GM12878 (cell line): Measurements from ENCODE around the gene FAM187B.

Source experiments
- BCL3 ChIP-seq: IDR thresholded peaks from 2 replicates; pipeline ENCODE4 v1.6.1; 2011; ENCODE audit warnings: borderline replicate concordance, low read depth, mild to moderate bottlenecking, moderate library complexity, low read length; ENCODE audit not compliant: insufficient read depth, poor library complexity, severe bottlenecking
- BMI1 ChIP-seq: fragments of 450-650 bp; IDR thresholded peaks from 2 replicates; pipeline ENCODE4 v1.6.1; 2016; ENCODE audit warnings: mild to moderate bottlenecking, moderate library complexity, borderline replicate concordance
- CHD4 ChIP-seq: fragments of 200-600 bp; sonication (generic); IDR thresholded peaks from 2 replicates; pipeline ENCODE4 v1.6.1; 2016; ENCODE audit warnings: mild to moderate bottlenecking
- HDAC6 ChIP-seq: fragments of 200-600 bp; sonication (generic); IDR thresholded peaks from one replicate; pipeline ENCODE4 v1.8.0; 2017; ENCODE audit warnings: antibody characterized with exemption; ENCODE audit not compliant: unreplicated experiment
- JUND ChIP-seq: IDR thresholded peaks from 2 replicates; pipeline ENCODE4 v1.6.1; 2012; ENCODE audit warnings: low read depth, mild to moderate bottlenecking, low read length, improper control_type of control experiment, moderate library complexity
- TF ChIP-seq, protein P1 (sequence below): IDR thresholded peaks from 2 replicates; pipeline ENCODE4 v1.6.1; 2012; ENCODE audit warnings: low read depth, low read length, improper control_type of control experiment
- TF ChIP-seq, protein P2 (sequence below): IDR thresholded peaks from 2 replicates; pipeline ENCODE4 v1.6.1; 2012; ENCODE audit warnings: mild to moderate bottlenecking, low read depth, low read length

DNA sequence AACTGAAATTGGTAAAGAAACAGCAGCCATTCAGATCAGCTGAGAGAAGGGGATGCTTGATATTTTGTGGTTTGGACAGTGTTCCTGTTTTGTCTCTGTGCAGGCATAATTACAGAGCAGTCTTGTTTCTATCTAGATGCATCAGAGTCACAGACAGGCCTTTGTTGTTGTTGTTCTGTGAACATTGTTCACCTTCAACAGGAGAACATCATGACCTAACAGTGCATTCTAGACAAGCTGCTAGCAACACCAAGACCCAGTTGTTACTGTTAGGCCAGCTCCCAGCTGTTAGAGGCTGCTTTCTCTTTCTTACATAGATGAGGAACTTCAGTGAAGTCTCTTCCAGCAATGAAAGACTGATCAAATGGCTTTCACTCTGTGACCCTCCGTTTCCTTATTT lies 11.8 kb upstream of the FAM187B start:
- no peak for TF ChIP-seq HDAC6
- TF ChIP-seq, protein P1, sequence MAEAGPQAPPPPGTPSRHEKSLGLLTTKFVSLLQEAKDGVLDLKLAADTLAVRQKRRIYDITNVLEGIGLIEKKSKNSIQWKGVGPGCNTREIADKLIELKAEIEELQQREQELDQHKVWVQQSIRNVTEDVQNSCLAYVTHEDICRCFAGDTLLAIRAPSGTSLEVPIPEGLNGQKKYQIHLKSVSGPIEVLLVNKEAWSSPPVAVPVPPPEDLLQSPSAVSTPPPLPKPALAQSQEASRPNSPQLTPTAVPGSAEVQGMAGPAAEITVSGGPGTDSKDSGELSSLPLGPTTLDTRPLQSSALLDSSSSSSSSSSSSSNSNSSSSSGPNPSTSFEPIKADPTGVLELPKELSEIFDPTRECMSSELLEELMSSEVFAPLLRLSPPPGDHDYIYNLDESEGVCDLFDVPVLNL: no peak
- no peak for TF ChIP-seq JUND
- TF ChIP-seq CHD4: no peak
- no peak for TF ChIP-seq BMI1
- no peak for TF ChIP-seq BCL3
- TF ChIP-seq, protein P2, sequence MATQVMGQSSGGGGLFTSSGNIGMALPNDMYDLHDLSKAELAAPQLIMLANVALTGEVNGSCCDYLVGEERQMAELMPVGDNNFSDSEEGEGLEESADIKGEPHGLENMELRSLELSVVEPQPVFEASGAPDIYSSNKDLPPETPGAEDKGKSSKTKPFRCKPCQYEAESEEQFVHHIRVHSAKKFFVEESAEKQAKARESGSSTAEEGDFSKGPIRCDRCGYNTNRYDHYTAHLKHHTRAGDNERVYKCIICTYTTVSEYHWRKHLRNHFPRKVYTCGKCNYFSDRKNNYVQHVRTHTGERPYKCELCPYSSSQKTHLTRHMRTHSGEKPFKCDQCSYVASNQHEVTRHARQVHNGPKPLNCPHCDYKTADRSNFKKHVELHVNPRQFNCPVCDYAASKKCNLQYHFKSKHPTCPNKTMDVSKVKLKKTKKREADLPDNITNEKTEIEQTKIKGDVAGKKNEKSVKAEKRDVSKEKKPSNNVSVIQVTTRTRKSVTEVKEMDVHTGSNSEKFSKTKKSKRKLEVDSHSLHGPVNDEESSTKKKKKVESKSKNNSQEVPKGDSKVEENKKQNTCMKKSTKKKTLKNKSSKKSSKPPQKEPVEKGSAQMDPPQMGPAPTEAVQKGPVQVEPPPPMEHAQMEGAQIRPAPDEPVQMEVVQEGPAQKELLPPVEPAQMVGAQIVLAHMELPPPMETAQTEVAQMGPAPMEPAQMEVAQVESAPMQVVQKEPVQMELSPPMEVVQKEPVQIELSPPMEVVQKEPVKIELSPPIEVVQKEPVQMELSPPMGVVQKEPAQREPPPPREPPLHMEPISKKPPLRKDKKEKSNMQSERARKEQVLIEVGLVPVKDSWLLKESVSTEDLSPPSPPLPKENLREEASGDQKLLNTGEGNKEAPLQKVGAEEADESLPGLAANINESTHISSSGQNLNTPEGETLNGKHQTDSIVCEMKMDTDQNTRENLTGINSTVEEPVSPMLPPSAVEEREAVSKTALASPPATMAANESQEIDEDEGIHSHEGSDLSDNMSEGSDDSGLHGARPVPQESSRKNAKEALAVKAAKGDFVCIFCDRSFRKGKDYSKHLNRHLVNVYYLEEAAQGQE: no peak
